Measurements from ENCODE around the gene RSPH4A.
"Not testable (repeated sequence)": the region's sequence is repeated elsewhere in the genome, so short reads cannot be mapped to it uniquely, and the experiment has no call there.

Gene RSPH4A

DNA sequence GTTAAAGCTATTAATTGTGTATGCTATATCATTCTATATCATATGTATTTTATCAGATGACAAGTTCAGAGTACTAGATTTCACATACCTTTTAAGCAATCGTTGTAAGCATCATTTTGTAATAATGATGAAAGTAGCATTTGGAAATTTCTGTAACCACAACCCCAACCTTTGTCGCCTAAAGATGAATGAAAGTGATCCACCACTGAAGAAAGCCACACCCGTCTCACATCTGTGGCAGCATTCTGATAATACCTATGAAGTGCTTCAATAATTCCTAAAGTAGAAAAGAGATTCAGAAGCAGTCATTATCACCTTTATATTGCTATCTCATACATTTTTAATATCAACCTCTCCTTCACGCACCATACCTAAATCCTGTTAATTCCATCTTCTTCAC lies 35.6 kb downstream of the RSPH4A start:
- no peak overlapping the region for H3K4me3 Mint-ChIP-seq
- peaks cover 40% of the 10 kb centered on the region for H3K36me3 Mint-ChIP-seq (ENCODE audit: insufficient read depth)
- H3K27me3 Mint-ChIP-seq = no peaks in the 10 kb centered on the region
- DNase-seq (no peak), ATAC-seq (replicated peaks) (no peak)
- peaks cover 0 to 11% of the 10 kb centered on the region in 2 donors for H3K4me1 Mint-ChIP-seq (ENCODE audit: low read depth in 2 of 2)
- H3K27ac Mint-ChIP-seq = peak overlapping the region in 1 of 2 donors; percentile 83
- no peaks in the 10 kb centered on the region for H3K9me3 Mint-ChIP-seq

DNA sequence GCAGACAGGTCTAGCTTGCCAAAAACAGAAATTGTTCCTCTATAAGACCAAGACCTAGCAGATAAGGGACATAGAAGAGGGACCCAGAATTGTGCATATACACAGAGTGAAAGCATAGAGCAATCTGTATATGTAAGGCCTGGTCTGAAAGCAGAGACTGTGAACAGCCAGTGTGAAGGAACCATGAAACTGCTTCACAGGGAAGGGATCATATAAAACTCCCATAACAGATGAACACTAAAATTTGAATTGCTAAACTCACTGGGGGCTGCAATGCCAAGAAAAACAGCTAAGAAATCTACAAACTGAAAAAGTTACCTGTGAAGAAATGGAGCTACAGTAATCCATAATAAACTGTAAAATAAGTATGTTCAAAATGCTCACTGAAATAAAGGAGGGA lies 45.3 kb downstream of the RSPH4A start:
- H3K4me3 Mint-ChIP-seq = no peak overlapping the region
- peak overlapping the region in 1 of 2 donors; percentile 49 for H3K27ac Mint-ChIP-seq
- peaks cover 30 to 34% of the 10 kb centered on the region in 2 donors for H3K4me1 Mint-ChIP-seq (ENCODE audit: low read depth in 2 of 2)
- peaks cover 18% of the 10 kb centered on the region for H3K36me3 Mint-ChIP-seq (ENCODE audit: insufficient read depth)
- ATAC-seq (replicated peaks) = no peak
- H3K27me3 Mint-ChIP-seq = no peaks in the 10 kb centered on the region
- no peak for DNase-seq
- no peaks in the 10 kb centered on the region for H3K9me3 Mint-ChIP-seq

DNA sequence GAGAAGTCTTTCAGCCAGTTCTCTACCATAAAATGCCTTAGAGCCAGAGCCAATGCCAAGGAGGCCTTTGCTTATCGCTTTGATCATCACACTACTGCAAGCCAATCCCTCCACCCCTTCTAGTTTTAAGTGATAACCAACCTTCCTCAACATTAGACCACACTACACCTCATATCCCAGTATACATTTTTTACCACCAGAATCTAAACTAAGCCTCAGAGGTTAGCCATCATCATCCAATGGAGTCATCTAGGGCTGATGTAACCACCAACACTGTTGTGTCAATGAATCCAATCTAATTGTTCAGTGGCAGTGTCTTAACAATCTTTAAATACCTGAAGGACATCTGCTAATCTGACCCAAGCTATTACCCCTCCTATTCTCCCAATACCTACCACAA lies 45.9 kb downstream of the RSPH4A start:
- Mint-ChIP-seq H3K36me3 (ENCODE audit: insufficient read depth) (peaks cover 13% of the 10 kb centered on the region), H3K27ac (no peak overlapping the region)

DNA sequence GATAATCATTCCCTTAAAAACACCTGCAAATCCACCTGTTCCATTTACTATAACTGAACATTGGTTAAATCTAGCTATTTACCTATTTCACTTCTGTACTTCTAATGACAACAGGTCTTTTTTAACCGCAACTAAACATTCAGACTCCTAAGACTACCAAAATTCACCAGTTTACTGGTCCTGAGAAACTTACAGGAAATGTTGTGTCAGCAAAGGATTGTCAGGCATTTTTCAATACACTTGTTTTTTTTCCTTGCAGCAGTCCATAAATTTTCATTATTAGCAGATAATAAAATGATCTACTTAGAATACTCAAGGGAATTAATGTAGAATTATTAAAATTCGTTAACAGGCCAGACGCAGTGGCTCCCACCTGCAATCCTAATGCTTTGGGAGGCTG lies 47.0 kb downstream of the RSPH4A start:
- Mint-ChIP-seq H3K9me3 (no peaks in the 10 kb centered on the region), H3K4me3 (no peak overlapping the region), H3K4me1 (ENCODE audit: low read depth in 2 of 2) (peaks cover 39 to 44% of the 10 kb centered on the region in 2 donors), H3K36me3 (ENCODE audit: insufficient read depth) (peaks cover 5% of the 10 kb centered on the region), H3K27ac (peak overlapping the region in 1 of 2 donors; percentile 3), H3K27me3 (no peaks in the 10 kb centered on the region)
- ATAC-seq (replicated peaks) = no peak
- DNase-seq = no peak

More for the DNA sequence above, 45.9 kb downstream of the RSPH4A start:
- H3K27me3 Mint-ChIP-seq = no peaks in the 10 kb centered on the region
- ATAC-seq (replicated peaks) (no peak), DNase-seq (no peak)
- H3K4me3 Mint-ChIP-seq = no peak overlapping the region
- H3K4me1 Mint-ChIP-seq (ENCODE audit: low read depth in 2 of 2) = peaks cover 34 to 39% of the 10 kb centered on the region in 2 donors
- no peaks in the 10 kb centered on the region for H3K9me3 Mint-ChIP-seq

DNA sequence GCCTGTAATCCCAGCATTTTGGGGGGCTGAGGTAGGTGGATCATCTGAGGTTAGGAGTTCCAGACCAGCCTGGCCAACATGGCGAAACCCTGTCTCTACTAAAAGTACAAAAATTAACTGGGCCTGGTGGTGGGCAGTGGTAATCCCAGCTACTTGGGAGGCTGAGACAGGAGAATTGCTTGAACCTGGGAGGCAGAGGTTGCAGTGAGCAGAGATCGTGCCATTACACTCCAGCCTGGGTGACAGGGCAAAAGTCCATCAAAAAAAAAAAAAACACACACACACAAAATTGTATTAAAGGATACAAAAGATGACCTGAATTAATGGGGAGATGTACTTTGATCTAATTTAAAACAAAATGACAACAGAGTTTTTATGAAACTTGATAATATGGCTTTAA lies 47.9 kb downstream of the RSPH4A start:
- H3K27me3 Mint-ChIP-seq; H3K9me3 Mint-ChIP-seq; H3K27ac Mint-ChIP-seq; ATAC-seq (replicated peaks); H3K4me3 Mint-ChIP-seq; H3K36me3 Mint-ChIP-seq (ENCODE audit: insufficient read depth); DNase-seq: not testable (repeated sequence)
- H3K4me1 Mint-ChIP-seq (ENCODE audit: low read depth in 2 of 2) = peaks cover 41 to 46% of the 10 kb centered on the region in 2 donors

DNA sequence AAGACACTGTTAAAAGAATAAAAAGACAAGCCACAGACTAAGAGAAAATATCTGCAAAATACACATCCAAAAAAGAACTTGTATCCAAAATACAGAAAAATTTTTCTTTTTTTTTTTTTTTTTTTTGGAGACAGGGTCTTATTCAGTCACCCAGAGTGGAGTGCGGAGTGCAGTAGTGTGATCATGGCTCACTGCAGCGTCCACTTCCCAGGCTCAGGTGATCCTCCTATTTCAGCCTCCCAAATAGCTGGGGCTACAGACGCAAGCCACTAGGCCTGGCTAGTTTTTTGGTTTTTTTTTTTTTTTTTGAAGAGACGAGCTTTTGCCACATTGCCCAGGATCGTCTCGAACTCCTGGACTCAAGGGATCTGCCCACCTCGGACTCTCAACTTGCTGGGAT lies 49.2 kb downstream of the RSPH4A start:
- H3K27me3 Mint-ChIP-seq = peaks cover 0 to 9% of the 10 kb centered on the region in 2 donors
- peak overlapping the region; percentile 1 to 35 for H3K4me3 Mint-ChIP-seq
- H3K9me3 Mint-ChIP-seq = no peaks in the 10 kb centered on the region
- DNase-seq (no peak), ATAC-seq (replicated peaks) (no peak)
- peaks cover 41 to 46% of the 10 kb centered on the region in 2 donors for H3K4me1 Mint-ChIP-seq (ENCODE audit: low read depth in 2 of 2)
- H3K27ac Mint-ChIP-seq = no peak overlapping the region
- H3K36me3 Mint-ChIP-seq (ENCODE audit: insufficient read depth) = peaks cover 5% of the 10 kb centered on the region

DNA sequence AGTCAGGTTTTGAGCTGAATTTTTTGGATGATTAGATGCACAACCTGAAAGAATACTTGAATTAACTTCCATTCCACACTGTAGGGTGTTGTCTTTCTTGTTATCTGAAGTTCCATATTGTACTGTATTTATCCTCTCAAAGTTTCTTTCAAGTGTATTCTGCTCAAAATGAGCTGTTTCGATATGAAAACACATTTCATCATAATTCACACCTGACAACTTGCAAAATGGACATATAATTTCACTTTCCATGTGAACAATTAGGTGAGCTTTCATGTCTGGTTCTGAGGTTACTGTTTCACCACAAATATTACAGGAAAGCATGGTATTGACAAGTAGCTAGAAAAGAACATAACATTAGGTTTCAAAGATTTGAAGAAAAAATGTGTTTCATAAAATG lies 50.6 kb downstream of the RSPH4A start:
- Mint-ChIP-seq H3K27ac (peak overlapping the region in 1 of 2 donors; percentile 98), H3K4me3 (peak overlapping the region; percentile 96 to 97), H3K4me1 (ENCODE audit: low read depth in 2 of 2) (peaks cover 35 to 40% of the 10 kb centered on the region in 2 donors), H3K36me3 (ENCODE audit: insufficient read depth) (peaks cover 5% of the 10 kb centered on the region), H3K9me3 (no peaks in the 10 kb centered on the region), H3K27me3 (peaks cover 3 to 23% of the 10 kb centered on the region in 2 donors)
- no peak for ATAC-seq (replicated peaks)
- DNase-seq = no peak

DNA sequence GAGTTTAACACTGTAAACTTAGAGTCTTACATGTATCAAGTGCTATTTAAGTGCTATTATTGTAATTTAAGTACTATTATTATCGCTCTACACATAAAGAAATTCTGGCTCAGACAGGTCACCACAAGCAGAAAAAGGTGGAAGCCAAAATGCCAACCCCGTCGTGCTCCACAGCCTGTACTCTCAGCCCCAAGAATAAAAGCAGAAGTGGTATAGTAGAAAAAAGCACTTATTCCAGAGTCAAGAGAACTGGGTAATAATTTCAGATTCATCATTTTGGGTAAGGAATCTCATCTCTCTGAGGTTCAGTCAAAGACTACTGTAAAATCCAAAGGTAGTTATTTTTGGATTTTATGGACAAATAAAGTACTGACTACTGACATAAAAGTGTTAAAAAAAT lies 51.3 kb downstream of the RSPH4A start:
- Mint-ChIP-seq H3K27ac (peak overlapping the region; percentile 98), H3K4me1 (ENCODE audit: low read depth in 2 of 2) (peaks cover 29 to 33% of the 10 kb centered on the region in 2 donors)
- no peak for ATAC-seq (replicated peaks)

DNA sequence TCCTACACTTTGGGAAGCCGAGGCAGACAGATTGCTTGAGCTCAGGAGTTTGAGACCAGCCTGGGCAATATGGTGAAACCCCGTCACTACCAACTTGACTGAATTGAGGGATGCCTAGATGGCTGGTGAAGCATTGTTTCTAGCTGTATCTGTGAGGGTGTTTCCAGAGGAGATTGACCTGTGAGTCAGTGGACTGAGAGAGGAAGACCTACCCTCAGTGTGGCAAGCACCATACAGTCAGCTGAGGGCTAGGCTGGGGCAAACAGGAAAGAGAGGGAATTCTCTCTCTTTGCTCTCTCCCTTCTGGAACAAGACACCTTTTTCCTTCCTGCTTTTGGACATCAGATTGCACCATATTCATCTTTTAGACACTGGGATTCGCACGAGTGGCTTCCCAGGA lies 56.0 kb downstream of the RSPH4A start:
- Mint-ChIP-seq H3K4me3 (no peak overlapping the region), H3K27ac (no peak overlapping the region), H3K9me3 (no peaks in the 10 kb centered on the region), H3K4me1 (ENCODE audit: low read depth in 2 of 2) (peaks cover 6 to 7% of the 10 kb centered on the region in 2 donors), H3K27me3 (peaks cover 12 to 34% of the 10 kb centered on the region in 2 donors), H3K36me3 (ENCODE audit: insufficient read depth) (peaks cover 8% of the 10 kb centered on the region)
- no peak for DNase-seq
- ATAC-seq (replicated peaks) = no peak

More for the DNA sequence above, 51.3 kb downstream of the RSPH4A start:
- H3K4me3 Mint-ChIP-seq = peak overlapping the region; percentile 96 to 97
- H3K36me3 Mint-ChIP-seq (ENCODE audit: insufficient read depth) = peaks cover 8% of the 10 kb centered on the region
- DNase-seq = no peak
- H3K27me3 Mint-ChIP-seq = peaks cover 11 to 30% of the 10 kb centered on the region in 2 donors
- no peaks in the 10 kb centered on the region for H3K9me3 Mint-ChIP-seq

DNA sequence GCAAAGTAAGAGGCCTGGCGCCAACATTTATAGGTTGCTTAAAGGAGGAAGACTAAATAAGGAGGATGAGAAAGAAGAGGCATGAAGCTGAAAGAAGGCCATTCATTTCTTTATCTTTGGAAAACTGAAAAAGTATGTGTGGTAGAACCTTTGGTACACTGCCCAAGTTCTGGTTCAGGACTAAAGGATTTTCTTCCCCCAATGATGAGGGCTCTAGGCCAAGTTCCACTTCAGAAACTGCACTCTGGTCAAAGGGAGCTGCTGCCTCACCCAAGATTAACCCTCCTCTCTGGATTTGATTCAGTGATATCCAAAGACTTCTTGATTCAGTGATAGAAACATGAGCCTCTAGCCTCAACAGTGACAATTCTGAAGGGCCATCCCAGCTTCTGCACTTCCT lies 59.7 kb downstream of the RSPH4A start:
- peaks cover 8 to 10% of the 10 kb centered on the region in 2 donors for H3K4me1 Mint-ChIP-seq (ENCODE audit: low read depth in 2 of 2)
- H3K36me3 Mint-ChIP-seq (ENCODE audit: insufficient read depth) = peaks cover 13% of the 10 kb centered on the region
- H3K27me3 Mint-ChIP-seq = peaks cover 12 to 20% of the 10 kb centered on the region in 2 donors
- no peak overlapping the region for H3K4me3 Mint-ChIP-seq
- H3K27ac Mint-ChIP-seq = no peak overlapping the region
- H3K9me3 Mint-ChIP-seq = no peaks in the 10 kb centered on the region
- DNase-seq (no peak), ATAC-seq (replicated peaks) (no peak)

DNA sequence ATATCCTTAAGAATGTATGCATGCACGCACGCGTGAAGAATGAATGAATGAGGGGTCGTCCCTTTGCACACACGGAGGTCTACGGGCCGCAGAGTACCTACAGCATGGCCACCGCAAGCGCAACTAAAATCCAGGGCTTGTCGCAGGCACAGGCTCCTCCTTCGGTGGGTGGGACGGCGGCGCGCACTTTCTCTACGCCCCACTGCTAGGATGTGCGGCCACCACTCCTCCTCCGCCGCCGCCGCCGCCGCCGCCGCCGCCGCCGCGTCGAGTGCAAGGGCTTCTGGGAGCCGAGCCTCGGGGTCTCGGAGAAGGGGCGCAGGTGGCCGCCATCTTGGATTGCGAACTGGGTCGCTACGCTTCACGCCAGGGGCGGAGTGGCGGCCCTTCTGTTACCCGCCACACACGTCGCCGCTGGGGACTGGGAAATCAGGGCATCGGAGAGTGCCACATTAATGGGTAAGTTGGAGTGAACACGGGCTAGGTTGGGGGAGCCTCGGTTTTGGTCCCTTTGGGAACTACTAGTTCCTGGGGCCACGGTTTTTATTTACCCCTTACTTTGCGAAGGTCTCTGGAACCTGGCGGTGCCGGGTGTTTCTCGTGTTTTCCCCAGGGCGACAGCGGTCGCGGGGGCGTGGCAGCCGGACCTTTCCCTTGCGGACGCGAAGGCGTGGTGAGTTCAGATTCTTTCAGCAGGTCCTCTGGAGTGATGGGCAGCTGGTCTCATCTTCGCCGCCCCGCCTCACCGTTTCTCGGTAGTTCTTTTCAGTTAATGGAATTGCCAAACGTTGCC lies 64.8 kb downstream of the RSPH4A start, which contains the start of gene KPNA5:
KPNA5 (plus strand) TSS at position 332 of the 793 bp plus-strand sequence; CDS start at position 456, 124 bp downstream.
- H3K27ac Mint-ChIP-seq = peak within 1 kb of the TSS; percentile 94
- peaks cover 17% of the 10 kb centered on the region for H3K36me3 Mint-ChIP-seq (ENCODE audit: insufficient read depth)
- peak within 1 kb of the TSS; percentile 96 to 98 for H3K4me3 Mint-ChIP-seq
- ATAC-seq (replicated peaks) (peak; percentile 87), DNase-seq (peak; percentile 86 to 88 (median 87))
- peaks cover 0 to 1% of the 10 kb centered on the region in 2 donors for H3K9me3 Mint-ChIP-seq
- H3K27me3 Mint-ChIP-seq = no peaks in the 10 kb centered on the region
- H3K4me1 Mint-ChIP-seq (ENCODE audit: low read depth in 2 of 2) = peaks cover 25 to 38% of the 10 kb centered on the region in 2 donors

DNA sequence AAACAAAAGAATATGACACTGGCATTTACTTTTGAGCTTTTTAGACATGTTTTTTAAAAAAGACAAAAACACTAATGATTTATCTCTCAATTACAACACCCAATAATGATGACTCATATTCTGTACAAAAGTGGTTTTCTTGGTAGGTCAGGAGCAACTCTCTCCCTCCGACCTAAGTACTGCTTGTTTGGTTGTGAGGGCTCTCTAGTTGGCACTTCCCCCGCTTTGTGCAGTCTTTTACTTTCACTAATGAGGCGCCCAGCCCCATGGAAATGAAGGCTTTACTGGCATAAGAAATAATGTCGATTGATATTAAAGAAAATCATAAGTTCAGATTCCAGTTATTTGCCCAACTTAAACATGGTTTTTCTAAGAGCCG lies 66.0 kb downstream of the RSPH4A start:
- H3K4me1 Mint-ChIP-seq (ENCODE audit: low read depth in 2 of 2) = peaks cover 35 to 50% of the 10 kb centered on the region in 2 donors

More for the DNA sequence above, 66.0 kb downstream of the RSPH4A start:
- peak; percentile 21 to 39 (median 31) for DNase-seq
- H3K9me3 Mint-ChIP-seq = peaks cover 0 to 1% of the 10 kb centered on the region in 2 donors
- H3K4me3 Mint-ChIP-seq = peak overlapping the region; percentile 96 to 98
- peak; percentile 28 for ATAC-seq (replicated peaks)
- H3K27ac Mint-ChIP-seq = peak overlapping the region; percentile 94
- H3K36me3 Mint-ChIP-seq (ENCODE audit: insufficient read depth) = peaks cover 17% of the 10 kb centered on the region
- H3K27me3 Mint-ChIP-seq = no peaks in the 10 kb centered on the region

Data from effector memory CD8-positive, alpha-beta T cell (primary cell).